Stimulated activated CD8-positive, alpha-beta memory T cell treated with anti-CD3 and anti-CD28 coated beads, Interleukin-4, amount 100 ng/mL, for 48 hours (primary cell): ENCODE results near the gene STIM2.
"Not testable (repeated sequence)": the region's sequence is repeated elsewhere in the genome, so short reads cannot be mapped to it uniquely, and the experiment has no call there.

Experiments used
- DNase-seq: peaks from one replicate; pipeline ENCODE4 v3.0.0-alpha.2; 2020

The STIM2 gene

GRCh38 chr4:26860157-26860921 is at the start of gene STIM2:
TSS of gene STIM2 (plus strand) at chr4:26860841.
- peak; percentile 99 for DNase-seq

- DNase-seq: not testable (repeated sequence)
Observed at GRCh38 chr4:26811571-26811970, 49.1 kb upstream of the STIM2 start.

- no peak for DNase-seq
Observed at GRCh38 chr4:26812049-26812714, 48.5 kb upstream of the STIM2 start.

GRCh38 chr4:26813698-26814097 is 46.9 kb upstream of the STIM2 start:
- DNase-seq: no peak

DNA sequence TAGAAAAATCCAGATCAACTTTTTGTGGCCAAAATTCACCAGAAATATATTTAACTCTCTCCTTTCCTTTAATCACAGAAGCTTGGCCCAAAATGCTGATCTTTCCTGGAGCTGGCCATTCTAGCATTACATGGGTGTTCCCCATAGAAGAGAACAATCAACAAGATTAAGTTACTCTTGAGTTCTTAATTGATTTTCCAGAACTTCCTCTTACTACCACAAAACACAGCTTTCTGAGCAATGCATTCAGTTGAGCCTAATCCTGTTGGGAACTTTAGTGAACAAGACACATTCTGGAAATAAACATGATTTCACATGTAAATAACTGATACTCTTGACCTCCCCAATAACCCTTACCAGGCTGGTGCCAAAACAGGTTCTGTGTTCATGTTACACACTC is 45.4 kb upstream of the STIM2 start:
- DNase-seq: no peak

- DNase-seq: no peak
Observed at GRCh38 chr4:26815706-26816105, 44.9 kb upstream of the STIM2 start.

DNA sequence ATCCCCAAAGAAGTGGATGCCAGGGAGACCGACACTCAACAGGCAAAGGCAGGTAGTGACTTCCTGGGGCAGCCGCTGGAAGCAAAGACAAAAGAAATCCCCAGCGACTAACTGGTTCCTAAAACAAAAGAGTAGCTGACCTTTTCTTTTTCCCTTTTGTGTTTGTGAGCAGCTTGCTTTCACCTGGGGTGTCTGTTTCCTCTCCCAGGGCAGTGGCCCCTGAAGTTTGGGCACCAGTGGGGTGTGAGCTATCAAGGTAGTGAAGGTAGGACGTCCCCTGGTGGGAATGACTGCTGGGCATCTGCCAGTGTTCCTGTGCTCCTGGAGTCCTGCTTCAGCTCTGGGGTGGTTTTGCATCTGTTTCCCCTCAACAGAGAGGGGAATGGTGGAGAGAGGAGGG is 41.6 kb upstream of the STIM2 start:
- no peak for DNase-seq

DNA sequence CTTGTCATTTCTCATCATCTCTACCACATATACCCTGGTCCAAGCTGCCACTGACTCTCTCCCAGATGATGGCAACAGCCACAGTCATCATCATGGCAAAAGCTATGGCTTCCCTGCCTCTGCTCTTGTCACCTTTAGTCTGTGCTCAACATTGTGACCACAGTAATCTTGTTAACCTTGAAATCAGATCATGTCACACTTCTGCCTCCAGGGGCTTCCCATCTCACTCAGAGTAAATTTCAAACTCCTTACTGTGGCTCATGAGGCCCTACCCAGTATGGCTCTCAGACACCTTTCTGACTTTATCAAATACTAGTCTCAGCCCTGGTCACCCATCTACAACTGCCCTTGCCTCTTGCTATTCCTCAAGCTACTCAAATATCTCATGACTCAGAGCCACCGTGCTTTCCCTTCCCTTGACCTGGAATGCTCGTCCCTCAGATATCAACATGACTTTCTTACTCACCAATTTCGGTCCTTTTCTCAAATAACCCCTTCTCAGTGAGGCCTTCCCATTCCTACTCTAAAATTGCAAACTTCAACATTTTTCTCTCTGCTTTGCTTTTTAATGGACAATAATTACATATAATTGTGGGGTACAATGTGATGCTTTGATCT is 41.1 kb upstream of the STIM2 start:
- DNase-seq: no peak

DNA sequence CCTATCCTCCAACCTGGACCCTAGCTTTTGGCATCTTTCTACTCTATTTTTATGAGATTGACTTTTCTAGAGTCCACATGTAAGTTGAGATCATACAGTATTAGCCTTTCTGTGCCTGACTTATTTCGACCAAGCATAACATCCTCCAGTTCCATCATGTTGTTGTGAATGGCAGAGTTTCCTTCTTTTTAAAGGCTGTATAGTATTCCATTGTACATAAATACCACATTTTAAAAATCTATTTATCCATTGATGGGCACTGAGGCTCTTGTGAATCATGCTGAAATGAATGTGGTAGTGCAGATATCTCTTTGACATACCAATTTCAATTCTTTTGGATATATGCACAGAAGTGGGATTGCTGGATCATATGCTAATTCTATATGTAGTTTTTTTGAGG is 40.3 kb upstream of the STIM2 start:
- no peak for DNase-seq

DNA sequence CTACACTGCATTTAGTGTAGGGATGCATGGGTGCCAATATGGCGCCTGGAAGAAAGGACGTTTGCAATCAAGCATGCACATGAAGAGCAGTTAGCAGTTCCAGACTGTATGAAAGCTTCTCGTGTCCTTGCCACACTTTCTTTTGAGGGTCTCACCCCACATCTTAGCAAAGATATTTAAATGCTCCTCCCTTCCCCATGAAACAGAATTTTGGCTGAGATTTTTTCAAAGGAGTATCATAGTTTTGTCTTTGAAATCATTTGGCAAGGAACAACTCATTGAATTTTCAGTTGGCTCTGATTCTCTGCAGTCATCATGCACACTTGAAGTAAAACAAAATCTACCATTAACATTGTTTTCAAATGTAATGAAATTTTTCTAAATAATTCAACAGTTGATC is 39.6 kb upstream of the STIM2 start:
- no peak for DNase-seq

DNA sequence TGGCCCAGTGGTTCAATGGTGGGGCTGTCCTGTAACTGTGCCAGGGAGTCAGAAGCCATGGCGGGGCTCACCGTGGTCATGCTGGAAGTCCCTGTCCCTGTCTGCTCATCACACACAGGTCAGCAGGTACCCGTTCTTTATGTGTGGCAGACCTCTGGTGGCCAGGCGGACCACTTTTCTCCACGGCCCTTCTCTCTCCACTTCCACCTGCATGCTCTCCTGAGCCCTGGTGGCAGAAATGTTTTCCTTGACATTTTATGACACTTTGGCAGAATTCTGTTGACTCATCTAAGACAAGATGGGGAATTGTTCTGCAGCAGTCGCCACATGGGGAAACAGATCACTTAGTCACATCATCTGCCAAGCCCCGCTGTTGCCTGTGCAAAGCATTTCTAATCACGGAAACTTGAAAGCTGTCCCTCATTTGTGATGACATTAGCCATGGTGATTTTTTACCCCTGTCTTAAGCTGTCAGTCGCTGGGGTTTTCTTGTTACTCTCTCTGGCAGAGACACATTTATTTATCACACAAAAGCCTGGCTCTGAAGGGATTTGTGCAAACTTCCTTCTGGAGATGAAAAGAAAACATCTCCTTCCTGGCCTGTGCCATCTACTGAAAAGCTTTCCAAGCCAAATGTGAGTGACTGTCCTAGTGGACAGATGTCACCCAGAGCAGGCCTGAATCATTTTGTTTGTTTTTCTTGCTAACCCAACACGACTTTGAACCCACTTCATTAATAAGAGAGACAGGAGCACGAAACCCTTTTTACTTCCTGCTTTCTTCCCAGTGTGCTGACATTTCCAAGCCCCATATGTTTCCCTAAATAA is 38.8 kb upstream of the STIM2 start:
- DNase-seq: no peak

GRCh38 chr4:26822546-26822945 is 38.1 kb upstream of the STIM2 start:
- DNase-seq: no peak

DNA sequence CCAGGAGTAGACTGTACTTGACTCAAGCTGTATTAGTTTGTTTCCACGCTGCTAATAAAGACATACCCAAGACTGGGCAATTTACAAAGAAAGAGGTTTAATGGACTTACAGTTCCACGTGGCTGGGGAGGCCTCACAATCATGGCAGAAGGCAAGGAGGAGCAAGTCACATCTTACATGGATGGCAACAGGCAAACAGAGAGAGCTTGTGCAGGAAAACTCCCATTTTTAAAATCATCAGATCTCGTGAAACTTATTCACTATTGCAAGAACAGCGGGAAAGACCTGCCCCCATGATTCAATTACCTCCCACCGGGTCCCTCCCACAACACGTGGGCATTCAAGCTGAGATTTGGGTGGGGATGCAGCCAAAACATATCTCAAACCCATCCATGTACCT is 37.7 kb upstream of the STIM2 start:
- not testable (repeated sequence) for DNase-seq

DNA sequence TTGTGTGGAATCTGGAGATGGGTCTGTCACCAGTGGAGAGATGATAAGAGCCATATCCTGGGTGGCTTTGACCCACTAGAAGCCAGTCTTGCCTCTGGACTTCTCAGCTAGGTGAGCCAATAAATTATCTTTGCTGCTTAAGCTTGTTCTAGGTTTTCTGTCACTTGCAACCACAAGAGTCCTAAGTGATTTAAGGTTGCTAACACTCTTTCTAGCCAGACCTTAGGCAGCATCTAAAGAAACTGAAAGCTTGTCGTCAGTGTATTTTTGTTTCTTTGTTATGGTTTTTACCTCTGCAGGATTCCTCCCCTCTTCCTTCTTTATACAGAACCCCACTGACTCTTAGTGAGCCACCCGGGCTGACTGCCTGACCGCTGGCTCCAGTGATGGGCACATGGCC is 37.1 kb upstream of the STIM2 start:
- DNase-seq: no peak

GRCh38 chr4:26824667-26825066 is 36.0 kb upstream of the STIM2 start:
- no peak for DNase-seq

GRCh38 chr4:26826721-26827120 is 33.9 kb upstream of the STIM2 start:
- DNase-seq: no peak

- DNase-seq: not testable (repeated sequence)
Observed at GRCh38 chr4:26827336-26827735, 33.3 kb upstream of the STIM2 start.

- no peak for DNase-seq
Observed at GRCh38 chr4:26827798-26828197, 32.8 kb upstream of the STIM2 start.

DNA sequence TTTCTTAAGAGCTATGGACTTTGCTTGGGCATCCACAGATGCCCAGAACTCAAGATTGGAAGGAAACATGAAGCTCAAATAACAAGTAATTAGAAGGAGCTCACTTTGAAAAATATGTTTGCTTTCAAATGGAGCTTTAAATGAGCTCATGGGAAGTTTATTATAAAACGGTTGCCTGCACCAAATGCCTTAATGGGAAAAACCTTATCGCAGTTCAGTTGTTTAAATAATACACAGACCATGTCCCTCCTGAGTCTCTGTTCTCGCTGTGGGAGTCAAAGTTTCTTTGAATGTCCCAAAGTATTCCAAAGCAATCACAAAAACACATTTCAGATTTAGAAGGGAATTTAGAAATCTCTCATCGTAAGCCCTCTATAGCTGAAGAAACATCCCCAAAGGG is 31.6 kb upstream of the STIM2 start:
- no peak for DNase-seq

DNA sequence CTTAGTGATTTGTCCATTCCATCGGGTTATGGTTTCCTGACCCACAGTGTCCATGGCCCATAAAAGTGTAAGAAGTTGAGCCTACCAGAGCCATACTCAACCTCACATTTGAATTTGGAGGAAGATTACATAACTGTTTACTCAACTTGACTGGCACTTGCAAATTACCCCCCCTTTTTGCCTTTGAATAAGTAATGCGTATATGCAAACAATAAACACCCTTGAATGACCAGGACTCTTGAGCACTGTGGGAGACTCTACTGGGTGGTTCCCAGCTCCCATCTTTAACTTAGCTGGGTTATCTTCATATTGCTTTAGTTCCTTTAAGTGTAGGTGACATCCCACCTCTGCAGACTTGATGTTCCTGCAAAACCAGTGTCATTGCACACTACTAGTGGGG is 30.6 kb upstream of the STIM2 start:
- no peak for DNase-seq

DNA sequence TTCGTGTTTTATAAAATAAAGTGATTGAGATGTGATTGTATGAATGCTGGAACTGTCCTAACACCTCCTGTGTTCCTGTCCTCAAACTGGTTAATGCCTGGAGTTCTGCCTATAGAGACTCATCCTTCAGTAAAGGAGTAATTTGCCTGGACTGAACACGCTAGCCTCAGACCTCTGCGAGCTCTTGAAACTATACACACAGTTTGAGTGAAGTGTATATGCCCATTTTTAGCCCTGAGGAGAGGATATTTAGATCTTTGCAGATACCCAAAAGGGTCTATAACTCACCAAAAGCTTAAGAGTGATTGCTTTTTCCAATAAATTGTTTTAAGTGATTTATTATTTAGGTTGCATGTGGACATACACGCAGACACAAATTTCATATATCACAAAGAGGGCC is 29.9 kb upstream of the STIM2 start:
- no peak for DNase-seq

DNA sequence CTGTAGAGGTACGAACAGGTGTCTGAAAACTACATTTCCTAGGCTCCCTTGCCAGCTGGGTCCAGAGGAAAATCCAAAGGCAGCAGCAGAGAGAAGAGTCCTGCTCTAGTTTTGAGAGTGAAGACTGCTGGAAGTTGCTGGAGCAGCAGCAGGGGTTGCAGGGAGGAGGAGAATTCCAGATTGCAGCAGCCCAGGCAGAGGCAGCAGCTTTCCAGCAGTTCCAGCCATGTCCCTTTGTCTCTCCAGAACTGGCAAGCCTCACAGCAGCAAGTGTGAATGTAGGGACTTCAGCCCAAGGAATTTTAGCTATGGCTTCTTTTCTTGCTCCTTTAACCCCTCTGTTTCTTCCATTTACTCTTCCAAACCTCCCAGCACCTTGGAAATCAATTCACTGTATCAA is 24.1 kb upstream of the STIM2 start:
- no peak for DNase-seq
